ENCODE results near the gene OCEL1.
"Not testable (repeated sequence)": the region's sequence is repeated elsewhere in the genome, so short reads cannot be mapped to it uniquely, and the experiment has no call there.

Gene OCEL1

GRCh38 chr19:17184371-17184841, 41.6 kb upstream of the OCEL1 start:
- no peak for TF ChIP-seq CTCF (IDR thresholded peaks at IDR 0.05; ENCODE audit: low read depth, low read length)
- H3K4me3 ChIP-seq (ENCODE audit: low read depth, low read length) = no peak overlapping the region
- no peaks in the 10 kb centered on the region for H3K4me1 ChIP-seq
- no peaks in the 10 kb centered on the region for H3K27me3 ChIP-seq
- H3K9me3 ChIP-seq = no peaks in the 10 kb centered on the region
- DNase-seq = no peak
- H3K36me3 ChIP-seq = peaks cover 4% of the 10 kb centered on the region; the same call in 1 of the 2 replicates

GRCh38 chr19:17185590-17185989, 40.4 kb upstream of the OCEL1 start:
- Histone ChIP-seq H3K27me3 (no peaks in the 10 kb centered on the region), H3K9me3 (no peaks in the 10 kb centered on the region), H3K36me3 (peaks cover 4% of the 10 kb centered on the region; the same call in 1 of the 2 replicates), H3K4me1 (no peaks in the 10 kb centered on the region), H3K4me3 (ENCODE audit: low read depth, low read length) (no peak overlapping the region)
- DNase-seq = no peak
- TF ChIP-seq CTCF (IDR thresholded peaks at IDR 0.05; ENCODE audit: low read depth, low read length) = no peak

GRCh38 chr19:17191736-17192135, 34.3 kb upstream of the OCEL1 start:
- not testable (repeated sequence) for H3K4me1 ChIP-seq; H3K27me3 ChIP-seq; DNase-seq; H3K9me3 ChIP-seq; H3K36me3 ChIP-seq; H3K4me3 ChIP-seq (ENCODE audit: low read depth, low read length)

GRCh38 chr19:17192751-17193150, 33.3 kb upstream of the OCEL1 start:
- Histone ChIP-seq H3K9me3 (no peaks in the 10 kb centered on the region), H3K4me1 (no peaks in the 10 kb centered on the region), H3K27me3 (no peaks in the 10 kb centered on the region), H3K36me3 (peaks cover 7% of the 10 kb centered on the region), H3K4me3 (ENCODE audit: low read depth, low read length) (no peak overlapping the region)
- DNase-seq = no peak
- TF ChIP-seq CTCF (IDR thresholded peaks at IDR 0.05; ENCODE audit: low read depth, low read length) = no peak

GRCh38 chr19:17194608-17195007, 31.4 kb upstream of the OCEL1 start:
- no peak for TF ChIP-seq CTCF (IDR thresholded peaks at IDR 0.05; ENCODE audit: low read depth, low read length)
- Histone ChIP-seq H3K9me3 (no peaks in the 10 kb centered on the region), H3K4me3 (ENCODE audit: low read depth, low read length) (no peak overlapping the region), H3K36me3 (peaks cover 8% of the 10 kb centered on the region), H3K4me1 (no peaks in the 10 kb centered on the region), H3K27me3 (no peaks in the 10 kb centered on the region)
- DNase-seq = no peak

GRCh38 chr19:17195106-17195505, 30.9 kb upstream of the OCEL1 start:
- Histone ChIP-seq H3K4me1 (no peaks in the 10 kb centered on the region), H3K36me3 (peaks cover 8% of the 10 kb centered on the region), H3K9me3 (no peaks in the 10 kb centered on the region), H3K4me3 (ENCODE audit: low read depth, low read length) (no peak overlapping the region), H3K27me3 (no peaks in the 10 kb centered on the region)
- DNase-seq = no peak
- TF ChIP-seq CTCF (IDR thresholded peaks at IDR 0.05; ENCODE audit: low read depth, low read length) = no peak

- no peak for DNase-seq
- Histone ChIP-seq H3K4me3 (ENCODE audit: low read depth, low read length) (no peak overlapping the region), H3K4me1 (no peaks in the 10 kb centered on the region), H3K27me3 (no peaks in the 10 kb centered on the region), H3K36me3 (peaks cover 6% of the 10 kb centered on the region), H3K9me3 (no peaks in the 10 kb centered on the region)
- no peak for TF ChIP-seq CTCF (IDR thresholded peaks at IDR 0.05; ENCODE audit: low read depth, low read length)
These were observed 29.4 kb upstream of the OCEL1 start for GRCh38 chr19:17196610-17197009.

All from BE2C (cell line).